ENCODE measurements around the gene TMEM232. TPM values are rescaled to one million over a fixed set of nuclear protein-coding genes. Genes with fewer than 3 reads are reported as not detected.

TMEM232 gene
- total and polyA plus RNA-seq, 2 experiments from 2014 or later, result 0.78 to 6.2 TPM

DNA sequence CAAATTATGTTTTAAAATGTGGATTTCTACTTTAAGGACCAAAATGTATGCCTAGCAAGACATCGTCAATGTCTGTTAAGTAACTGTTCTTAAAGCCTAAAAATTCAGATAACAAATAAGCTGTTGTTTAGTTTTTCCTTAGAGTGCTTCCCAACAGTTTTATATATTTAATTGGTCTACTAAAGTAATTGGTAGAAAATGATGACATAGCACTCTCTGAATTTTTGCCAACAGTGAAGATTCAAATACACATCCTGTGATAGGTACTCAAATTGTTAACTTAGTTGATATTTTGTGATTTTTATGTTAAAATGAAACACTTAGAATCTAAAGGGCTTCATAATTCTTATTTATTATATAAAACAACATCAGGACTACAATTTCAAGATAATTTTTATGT, 107.5 kb downstream of the TMEM232 start:
- in situ Hi-C loops (cut with MboI), result no loop called here
- no peaks in the 10 kb centered on the region for H3F3A ChIP-seq (ENCODE audit: insufficient read depth)
- H3K4me3 ChIP-seq, result no peak overlapping the region
- no peaks in the 10 kb centered on the region for H3K27me3 ChIP-seq (replicated peaks; ENCODE audit: insufficient read depth)
- peaks cover 6% of the 10 kb centered on the region; the same call in 1 of the 2 replicates for H3K4me1 ChIP-seq (ENCODE audit: insufficient read depth)
- DNase-seq, result no peak
- no peaks in the 10 kb centered on the region for H3K79me2 ChIP-seq (ENCODE audit: insufficient read depth)
- 88 to 100% methylated on average over 1 of the region's 1 CpG for WGBS, 2 experiments (ENCODE audit: low coverage in 1 of 2, low lambda C conversion rate in 2 of 2, missing lambda C conversion rate in 2 of 2)
- H3K4me2 ChIP-seq (ENCODE audit: unreplicated experiment), result no peak overlapping the region
- H4K20me1 ChIP-seq (ENCODE audit: insufficient read depth), result no peaks in the 10 kb centered on the region
- H3K9me2 ChIP-seq (ENCODE audit: insufficient read depth), result no peaks in the 10 kb centered on the region
- no peak overlapping the region for H3K27ac ChIP-seq
- H2AFZ ChIP-seq, result no peak overlapping the region
- no peak for TF ChIP-seq EZH2 (IDR thresholded peaks at IDR 0.05; ENCODE audit: insufficient read depth, poor library complexity, severe bottlenecking)
- no peak for TF ChIP-seq EZH2phosphoT487 (IDR thresholded peaks at IDR 0.05; ENCODE audit: insufficient read depth, low read depth)
- H3K36me3 ChIP-seq (ENCODE audit: low read depth), result no peaks in the 10 kb centered on the region
- H3K9me3 ChIP-seq (ENCODE audit: low read depth), result no peaks in the 10 kb centered on the region
- H3K9ac ChIP-seq, result no peak overlapping the region

- in situ Hi-C loops (cut with MboI), result no loop called here
- 53 to 71% methylated on average over 1 of the region's 1 CpG for WGBS, 2 experiments (ENCODE audit: low coverage in 1 of 2, low lambda C conversion rate in 2 of 2, missing lambda C conversion rate in 2 of 2)
- Histone ChIP-seq H3K4me3 (no peak overlapping the region), H4K20me1 (ENCODE audit: insufficient read depth) (no peaks in the 10 kb centered on the region), H3K9me2 (ENCODE audit: insufficient read depth) (no peaks in the 10 kb centered on the region), H3K4me1 (ENCODE audit: insufficient read depth) (no peaks in the 10 kb centered on the region), H3K27me3 (replicated peaks; ENCODE audit: insufficient read depth) (no peaks in the 10 kb centered on the region), H3K36me3 (ENCODE audit: low read depth) (no peaks in the 10 kb centered on the region), H3K4me2 (ENCODE audit: unreplicated experiment) (no peak overlapping the region), H3K9me3 (ENCODE audit: low read depth) (no peaks in the 10 kb centered on the region), H2AFZ (no peak overlapping the region), H3F3A (ENCODE audit: insufficient read depth) (no peaks in the 10 kb centered on the region), H3K9ac (no peak overlapping the region), H3K27ac (no peak overlapping the region), H3K79me2 (ENCODE audit: insufficient read depth) (no peaks in the 10 kb centered on the region)
- TF ChIP-seq EZH2phosphoT487 (IDR thresholded peaks at IDR 0.05; ENCODE audit: insufficient read depth, low read depth) (no peak), EZH2 (IDR thresholded peaks at IDR 0.05; ENCODE audit: insufficient read depth, poor library complexity, severe bottlenecking) (no peak)
- DNase-seq, result no peak
These were observed 110.5 kb downstream of the TMEM232 start for GRCh38 chr5:110616009-110616408.

DNA sequence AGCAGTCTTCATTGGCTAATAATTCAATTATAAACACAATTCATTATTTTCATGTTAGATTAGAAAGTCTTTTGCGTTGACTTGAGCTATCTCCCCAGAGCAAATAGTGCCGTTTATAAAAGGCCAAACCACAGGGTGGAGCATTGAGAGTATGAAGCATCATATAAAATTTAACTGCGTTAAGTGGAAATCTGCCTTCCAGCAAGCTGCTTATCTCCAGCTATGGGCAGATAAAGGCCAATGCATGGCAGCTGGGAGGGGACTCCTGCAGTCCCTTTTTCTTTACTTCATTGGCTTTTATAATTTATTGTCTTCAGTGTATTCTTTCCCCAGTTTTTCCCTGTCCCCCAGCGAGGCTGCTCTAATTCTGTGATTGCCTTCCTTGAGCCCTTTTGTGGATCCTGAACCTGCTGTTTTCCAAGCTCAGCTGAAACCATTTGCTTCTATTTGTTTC, 113.7 kb downstream of the TMEM232 start:
- DNase-seq, result no peak
- Histone ChIP-seq H3K9me2 (ENCODE audit: insufficient read depth) (no peaks in the 10 kb centered on the region), H3K9ac (no peak overlapping the region), H3K79me2 (ENCODE audit: insufficient read depth) (no peaks in the 10 kb centered on the region), H3K4me2 (ENCODE audit: unreplicated experiment) (no peak overlapping the region), H3K4me3 (no peak overlapping the region), H3K27ac (no peak overlapping the region), H3K4me1 (ENCODE audit: insufficient read depth) (no peaks in the 10 kb centered on the region), H3K9me3 (ENCODE audit: low read depth) (no peaks in the 10 kb centered on the region), H2AFZ (no peak overlapping the region), H3K27me3 (replicated peaks; ENCODE audit: insufficient read depth) (no peaks in the 10 kb centered on the region), H3F3A (ENCODE audit: insufficient read depth) (no peaks in the 10 kb centered on the region), H4K20me1 (ENCODE audit: insufficient read depth) (no peaks in the 10 kb centered on the region), H3K36me3 (ENCODE audit: low read depth) (no peaks in the 10 kb centered on the region)
- TF ChIP-seq EZH2phosphoT487 (IDR thresholded peaks at IDR 0.05; ENCODE audit: insufficient read depth, low read depth) (no peak), EZH2 (IDR thresholded peaks at IDR 0.05; ENCODE audit: insufficient read depth, poor library complexity, severe bottlenecking) (no peak)
- WGBS, 2 experiments (ENCODE audit: low coverage in 1 of 2, low lambda C conversion rate in 2 of 2, missing lambda C conversion rate in 2 of 2), result 54 to 63% methylated on average over 4 of the region's 4 CpGs
- in situ Hi-C loops (cut with MboI), result no loop called here

- H3K79me2 ChIP-seq (ENCODE audit: insufficient read depth), result no peaks in the 10 kb centered on the region
- no peaks in the 10 kb centered on the region for H3K9me3 ChIP-seq (ENCODE audit: low read depth)
- no peak for TF ChIP-seq EZH2phosphoT487 (IDR thresholded peaks at IDR 0.05; ENCODE audit: insufficient read depth, low read depth)
- no peak for TF ChIP-seq EZH2 (IDR thresholded peaks at IDR 0.05; ENCODE audit: insufficient read depth, poor library complexity, severe bottlenecking)
- no peak overlapping the region for H3K4me2 ChIP-seq (ENCODE audit: unreplicated experiment)
- no peaks in the 10 kb centered on the region for H3K9me2 ChIP-seq (ENCODE audit: insufficient read depth)
- in situ Hi-C loops (cut with MboI), result no loop called here
- no peak overlapping the region for H3K9ac ChIP-seq
- H3F3A ChIP-seq (ENCODE audit: insufficient read depth), result no peaks in the 10 kb centered on the region
- no peak overlapping the region for H3K4me3 ChIP-seq
- H3K4me1 ChIP-seq (ENCODE audit: insufficient read depth), result no peaks in the 10 kb centered on the region
- no peak overlapping the region for H2AFZ ChIP-seq
- no peak for DNase-seq
- no peaks in the 10 kb centered on the region for H3K36me3 ChIP-seq (ENCODE audit: low read depth)
- no peaks in the 10 kb centered on the region for H3K27me3 ChIP-seq (replicated peaks; ENCODE audit: insufficient read depth)
- no peaks in the 10 kb centered on the region for H4K20me1 ChIP-seq (ENCODE audit: insufficient read depth)
- H3K27ac ChIP-seq, result no peak overlapping the region
- WGBS, 2 experiments (ENCODE audit: low coverage in 1 of 2, low lambda C conversion rate in 2 of 2, missing lambda C conversion rate in 2 of 2), result 64 to 69% methylated on average over 6 of the region's 6 CpGs
These were observed 114.7 kb downstream of the TMEM232 start for GRCh38 chr5:110611817-110612216.

- Histone ChIP-seq H4K20me1 (ENCODE audit: insufficient read depth) (no peaks in the 10 kb centered on the region), H3K9ac (no peak overlapping the region), H2AFZ (no peak overlapping the region), H3K36me3 (ENCODE audit: low read depth) (no peaks in the 10 kb centered on the region), H3K4me3 (no peak overlapping the region), H3K4me2 (ENCODE audit: unreplicated experiment) (no peak overlapping the region), H3K79me2 (ENCODE audit: insufficient read depth) (no peaks in the 10 kb centered on the region), H3K4me1 (ENCODE audit: insufficient read depth) (no peaks in the 10 kb centered on the region), H3K9me2 (ENCODE audit: insufficient read depth) (no peaks in the 10 kb centered on the region), H3K9me3 (ENCODE audit: low read depth) (no peaks in the 10 kb centered on the region), H3K27me3 (replicated peaks; ENCODE audit: insufficient read depth) (no peaks in the 10 kb centered on the region), H3F3A (ENCODE audit: insufficient read depth) (no peaks in the 10 kb centered on the region), H3K27ac (no peak overlapping the region)
- TF ChIP-seq EZH2phosphoT487 (IDR thresholded peaks at IDR 0.05; ENCODE audit: insufficient read depth, low read depth), result no peak
- TF ChIP-seq EZH2 (IDR thresholded peaks at IDR 0.05; ENCODE audit: insufficient read depth, poor library complexity, severe bottlenecking), result no peak
- WGBS, 2 experiments (ENCODE audit: low coverage in 1 of 2, low lambda C conversion rate in 2 of 2, missing lambda C conversion rate in 2 of 2), result 53 to 63% methylated on average over 4 of the region's 4 CpGs
- in situ Hi-C loops (cut with MboI), result no loop called here
- DNase-seq, result no peak
These were observed 131.6 kb downstream of the TMEM232 start for GRCh38 chr5:110594866-110595265.

Data from GM23248 (cell line).